K562 (cell line): Measurements from ENCODE around the gene RGL2. TPM values are rescaled to one million over a fixed set of nuclear protein-coding genes. Genes with fewer than 3 reads are reported as not detected.

Experiments used
- CSDE1 ChIP-seq, 2 experiments: fragments of 450-650 bp; IDR thresholded peaks; 2 replicates each; pipeline ENCODE4 v1.6.1; 2016; ENCODE audit warnings: mild to moderate bottlenecking in 1 of 2
- DLX4 ChIP-seq: fragments of 250-450 bp; sonication (Bioruptor Pico); IDR thresholded peaks from 2 replicates; pipeline ENCODE4 v1.6.1; 2021; ENCODE audit warnings: mild to moderate bottlenecking
- HEY1 ChIP-seq: fragments of 250-450 bp; sonication (Bioruptor Pico); IDR thresholded peaks from 2 replicates; pipeline ENCODE4 v1.5.0; 2020; ENCODE audit warnings: mild to moderate bottlenecking, moderate library complexity, borderline replicate concordance
- TBP ChIP-seq: optimal IDR thresholded peaks from 2 replicates; pipeline ENCODE3; 2011; ENCODE audit warnings: low read depth, low read length, improper control_type of control experiment
- ZC3H8 ChIP-seq: fragments of 450-650 bp; IDR thresholded peaks from 2 replicates; pipeline ENCODE4 v1.6.1; 2017
- ZKSCAN8 ChIP-seq: fragments of 200-800 bp; sonication (Bioruptor generic); IDR thresholded peaks from 2 replicates; pipeline ENCODE4 v1.6.1; 2016; ENCODE audit warnings: missing genetic modification characterization, missing compliant biosample characterization
- ZNF280A ChIP-seq: fragments of 450-650 bp; IDR thresholded peaks from 2 replicates; pipeline ENCODE4 v1.6.1; 2018; ENCODE audit warnings: mild to moderate bottlenecking, low read depth; ENCODE audit not compliant: partially characterized antibody
- ZNF354B ChIP-seq: fragments of 250-450 bp; sonication (Bioruptor Pico); IDR thresholded peaks from 2 replicates; pipeline ENCODE4 v1.4.0; 2020
- polyA plus RNA-seq, 8 experiments: library from polyadenylated mRNA; depleted of rRNA in 4 of 8; stranded (reverse) in 5 of 8; unstranded in 3 of 8; fragments of >200 nt; fragmentation: Nextera tagmentation in 2 of 8; fragmentation: Illumina TruSeq in 1 of 8; extraction: Ambion mirVana in 2 of 8; extraction: Trizol in 1 of 8; gene quantifications; 2 replicates each; pipeline versions ENCODE4 v1.2.1 to v1.2.3, GENCODE V29; 2011 to 2014; ENCODE audit warnings: inconsistent platforms in 1 of 8, missing spikeins in 1 of 8
- total RNA-seq, 7 experiments: library from RNA; depleted of rRNA in 6 of 7; stranded (reverse); fragments of >200 nt in 6 of 7; fragmentation: Illumina TruSeq in 2 of 7; extraction: Trizol in 2 of 7; gene quantifications; 2 replicates each; pipeline versions ENCODE4 v1.2.1 to v1.2.3, GENCODE V29; 2011 to 2021; ENCODE audit warnings: low replicate concordance in 1 of 7
- TF ChIP-seq, protein P1 (sequence below): IDR thresholded peaks from 2 replicates; pipeline ENCODE4 v1.6.1; 2011; ENCODE audit not compliant: insufficient read length; ENCODE audit errors: extremely low read depth
- TF ChIP-seq, protein P2 (sequence below): conservative IDR thresholded peaks from 2 replicates; pipeline ENCODE4 v1.6.1; 2011; ENCODE audit warnings: low read depth, mild to moderate bottlenecking, low read length; ENCODE audit not compliant: control insufficient read depth
- TF ChIP-seq, protein P3 (sequence below): fragments of 450-650 bp; IDR thresholded peaks from 2 replicates; pipeline ENCODE4 v1.6.1; 2016; ENCODE audit warnings: borderline replicate concordance
- TF ChIP-seq, protein P4 (sequence below): fragments of 250-450 bp; sonication (Bioruptor Pico); IDR thresholded peaks from 2 replicates; pipeline ENCODE4 v1.4.0; 2020
- TF ChIP-seq, protein P5 (sequence below): fragments of 250-450 bp; sonication (Bioruptor Pico); IDR thresholded peaks from 2 replicates; pipeline ENCODE4 v1.8.0; 2021; ENCODE audit warnings: mild to moderate bottlenecking, moderate library complexity

RGL2 gene
- total and polyA plus RNA-seq, 9 of the 15 experiments (the other 6 are each of a cell fraction or from before 2014, with no cell fraction given): 1.8 to 57.1 (median 19.5) TPM

GRCh38 chr6:33279971-33280511 is 18.7 kb downstream of the RGL2 start (continued):
- TF ChIP-seq, protein P1, sequence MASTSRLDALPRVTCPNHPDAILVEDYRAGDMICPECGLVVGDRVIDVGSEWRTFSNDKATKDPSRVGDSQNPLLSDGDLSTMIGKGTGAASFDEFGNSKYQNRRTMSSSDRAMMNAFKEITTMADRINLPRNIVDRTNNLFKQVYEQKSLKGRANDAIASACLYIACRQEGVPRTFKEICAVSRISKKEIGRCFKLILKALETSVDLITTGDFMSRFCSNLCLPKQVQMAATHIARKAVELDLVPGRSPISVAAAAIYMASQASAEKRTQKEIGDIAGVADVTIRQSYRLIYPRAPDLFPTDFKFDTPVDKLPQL: no peak
- TF ChIP-seq ZNF354B: no peak
- TF ChIP-seq, protein P2, sequence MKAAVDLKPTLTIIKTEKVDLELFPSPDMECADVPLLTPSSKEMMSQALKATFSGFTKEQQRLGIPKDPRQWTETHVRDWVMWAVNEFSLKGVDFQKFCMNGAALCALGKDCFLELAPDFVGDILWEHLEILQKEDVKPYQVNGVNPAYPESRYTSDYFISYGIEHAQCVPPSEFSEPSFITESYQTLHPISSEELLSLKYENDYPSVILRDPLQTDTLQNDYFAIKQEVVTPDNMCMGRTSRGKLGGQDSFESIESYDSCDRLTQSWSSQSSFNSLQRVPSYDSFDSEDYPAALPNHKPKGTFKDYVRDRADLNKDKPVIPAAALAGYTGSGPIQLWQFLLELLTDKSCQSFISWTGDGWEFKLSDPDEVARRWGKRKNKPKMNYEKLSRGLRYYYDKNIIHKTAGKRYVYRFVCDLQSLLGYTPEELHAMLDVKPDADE: 0 out of 2 replicates have a peak, but pooled peaks have one; percentile 26
- TF ChIP-seq ZNF280A: no peak
- TF ChIP-seq HEY1 (CRISPR knock-in tag): no peak
- TF ChIP-seq, protein P3, sequence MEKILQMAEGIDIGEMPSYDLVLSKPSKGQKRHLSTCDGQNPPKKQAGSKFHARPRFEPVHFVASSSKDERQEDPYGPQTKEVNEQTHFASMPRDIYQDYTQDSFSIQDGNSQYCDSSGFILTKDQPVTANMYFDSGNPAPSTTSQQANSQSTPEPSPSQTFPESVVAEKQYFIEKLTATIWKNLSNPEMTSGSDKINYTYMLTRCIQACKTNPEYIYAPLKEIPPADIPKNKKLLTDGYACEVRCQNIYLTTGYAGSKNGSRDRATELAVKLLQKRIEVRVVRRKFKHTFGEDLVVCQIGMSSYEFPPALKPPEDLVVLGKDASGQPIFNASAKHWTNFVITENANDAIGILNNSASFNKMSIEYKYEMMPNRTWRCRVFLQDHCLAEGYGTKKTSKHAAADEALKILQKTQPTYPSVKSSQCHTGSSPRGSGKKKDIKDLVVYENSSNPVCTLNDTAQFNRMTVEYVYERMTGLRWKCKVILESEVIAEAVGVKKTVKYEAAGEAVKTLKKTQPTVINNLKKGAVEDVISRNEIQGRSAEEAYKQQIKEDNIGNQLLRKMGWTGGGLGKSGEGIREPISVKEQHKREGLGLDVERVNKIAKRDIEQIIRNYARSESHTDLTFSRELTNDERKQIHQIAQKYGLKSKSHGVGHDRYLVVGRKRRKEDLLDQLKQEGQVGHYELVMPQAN: no peak
- no peak for TF ChIP-seq TBP
- no peak for TF ChIP-seq CSDE1 (IDR thresholded peaks at IDR 0.05)
- no peak for TF ChIP-seq ZKSCAN8 (CRISPR knock-in tag)
- no peak for TF ChIP-seq DLX4
- 0 out of 2 replicates have a peak, but pooled peaks have one; percentile 43 for TF ChIP-seq ZC3H8
- TF ChIP-seq, protein P4, sequence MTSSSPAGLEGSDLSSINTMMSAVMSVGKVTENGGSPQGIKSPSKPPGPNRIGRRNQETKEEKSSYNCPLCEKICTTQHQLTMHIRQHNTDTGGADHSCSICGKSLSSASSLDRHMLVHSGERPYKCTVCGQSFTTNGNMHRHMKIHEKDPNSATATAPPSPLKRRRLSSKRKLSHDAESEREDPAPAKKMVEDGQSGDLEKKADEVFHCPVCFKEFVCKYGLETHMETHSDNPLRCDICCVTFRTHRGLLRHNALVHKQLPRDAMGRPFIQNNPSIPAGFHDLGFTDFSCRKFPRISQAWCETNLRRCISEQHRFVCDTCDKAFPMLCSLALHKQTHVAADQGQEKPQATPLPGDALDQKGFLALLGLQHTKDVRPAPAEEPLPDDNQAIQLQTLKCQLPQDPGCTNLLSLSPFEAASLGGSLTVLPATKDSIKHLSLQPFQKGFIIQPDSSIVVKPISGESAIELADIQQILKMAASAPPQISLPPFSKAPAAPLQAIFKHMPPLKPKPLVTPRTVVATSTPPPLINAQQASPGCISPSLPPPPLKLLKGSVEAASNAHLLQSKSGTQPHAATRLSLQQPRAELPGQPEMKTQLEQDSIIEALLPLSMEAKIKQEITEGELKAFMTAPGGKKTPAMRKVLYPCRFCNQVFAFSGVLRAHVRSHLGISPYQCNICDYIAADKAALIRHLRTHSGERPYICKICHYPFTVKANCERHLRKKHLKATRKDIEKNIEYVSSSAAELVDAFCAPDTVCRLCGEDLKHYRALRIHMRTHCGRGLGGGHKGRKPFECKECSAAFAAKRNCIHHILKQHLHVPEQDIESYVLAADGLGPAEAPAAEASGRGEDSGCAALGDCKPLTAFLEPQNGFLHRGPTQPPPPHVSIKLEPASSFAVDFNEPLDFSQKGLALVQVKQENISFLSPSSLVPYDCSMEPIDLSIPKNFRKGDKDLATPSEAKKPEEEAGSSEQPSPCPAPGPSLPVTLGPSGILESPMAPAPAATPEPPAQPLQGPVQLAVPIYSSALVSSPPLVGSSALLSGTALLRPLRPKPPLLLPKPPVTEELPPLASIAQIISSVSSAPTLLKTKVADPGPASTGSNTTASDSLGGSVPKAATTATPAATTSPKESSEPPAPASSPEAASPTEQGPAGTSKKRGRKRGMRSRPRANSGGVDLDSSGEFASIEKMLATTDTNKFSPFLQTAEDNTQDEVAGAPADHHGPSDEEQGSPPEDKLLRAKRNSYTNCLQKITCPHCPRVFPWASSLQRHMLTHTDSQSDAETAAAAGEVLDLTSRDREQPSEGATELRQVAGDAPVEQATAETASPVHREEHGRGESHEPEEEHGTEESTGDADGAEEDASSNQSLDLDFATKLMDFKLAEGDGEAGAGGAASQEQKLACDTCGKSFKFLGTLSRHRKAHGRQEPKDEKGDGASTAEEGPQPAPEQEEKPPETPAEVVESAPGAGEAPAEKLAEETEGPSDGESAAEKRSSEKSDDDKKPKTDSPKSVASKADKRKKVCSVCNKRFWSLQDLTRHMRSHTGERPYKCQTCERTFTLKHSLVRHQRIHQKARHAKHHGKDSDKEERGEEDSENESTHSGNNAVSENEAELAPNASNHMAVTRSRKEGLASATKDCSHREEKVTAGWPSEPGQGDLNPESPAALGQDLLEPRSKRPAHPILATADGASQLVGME (CRISPR knock-in tag): no peak
- TF ChIP-seq, protein P5, sequence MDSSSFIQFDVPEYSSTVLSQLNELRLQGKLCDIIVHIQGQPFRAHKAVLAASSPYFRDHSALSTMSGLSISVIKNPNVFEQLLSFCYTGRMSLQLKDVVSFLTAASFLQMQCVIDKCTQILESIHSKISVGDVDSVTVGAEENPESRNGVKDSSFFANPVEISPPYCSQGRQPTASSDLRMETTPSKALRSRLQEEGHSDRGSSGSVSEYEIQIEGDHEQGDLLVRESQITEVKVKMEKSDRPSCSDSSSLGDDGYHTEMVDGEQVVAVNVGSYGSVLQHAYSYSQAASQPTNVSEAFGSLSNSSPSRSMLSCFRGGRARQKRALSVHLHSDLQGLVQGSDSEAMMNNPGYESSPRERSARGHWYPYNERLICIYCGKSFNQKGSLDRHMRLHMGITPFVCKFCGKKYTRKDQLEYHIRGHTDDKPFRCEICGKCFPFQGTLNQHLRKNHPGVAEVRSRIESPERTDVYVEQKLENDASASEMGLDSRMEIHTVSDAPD: no peak
